Measurements from ENCODE around the gene ELP4. TPM values are rescaled to one million over a fixed set of nuclear protein-coding genes. Genes with fewer than 3 reads are reported as not detected.

ELP4 gene
- total RNA-seq, 1 experiment from 2014 or later = 15.2 TPM

- Mint-ChIP-seq H3K36me3 (ENCODE audit: insufficient read depth in 1 of 3, low read depth in 3 of 3) (no peaks in the 10 kb centered on the region; a peak in 1 of 7 replicates), H3K9me3 (no peaks in the 10 kb centered on the region; a peak in 4 of 5 replicates), H3K27me3 (ENCODE audit: low read depth) (peaks cover 99% of the 10 kb centered on the region), H3K4me3 (peak overlapping the region in 1 of 2 experiments; percentile 78; a peak in 4 of 5 replicates), H3K27ac (no peak overlapping the region), H3K4me1 (peaks cover 37 to 65% of the 10 kb centered on the region in 2 experiments)
- Histone ChIP-seq H4K8ac (replicated peaks; ENCODE audit: insufficient read length, low read depth, low read length) (no peak overlapping the region), H3K9ac (ENCODE audit: extremely low read depth, insufficient read length, low read length) (no peak overlapping the region), H2BK12ac (ENCODE audit: insufficient read length, low read depth, low read length) (no peak overlapping the region), H3K27me3 (ENCODE audit: insufficient read depth, low read length) (peaks cover 90% of the 10 kb centered on the region), H3K79me1 (ENCODE audit: insufficient read depth, low read depth, low read length, poor library complexity, severe bottlenecking) (no peaks in the 10 kb centered on the region), H3K4me2 (ENCODE audit: insufficient read depth, insufficient read length, low read length) (peak overlapping the region; percentile 94), H2BK15ac (ENCODE audit: low read depth, low read length) (no peak overlapping the region), H3K23ac (ENCODE audit: insufficient read length, low read depth, low read length) (no peak overlapping the region), H3K23me2 (ENCODE audit: insufficient read length, low read depth, low read length, poor library complexity, severe bottlenecking) (peaks cover 36% of the 10 kb centered on the region), H3K56ac (ENCODE audit: insufficient read length, low read depth, low read length) (no peak overlapping the region), H3K27ac (ENCODE audit: insufficient read length, low read depth, low read length) (no peak overlapping the region), H3T11ph (ENCODE audit: low read length) (no peak overlapping the region), H2AK5ac (ENCODE audit: insufficient read length, low read length) (no peak overlapping the region), H2BK20ac (ENCODE audit: low read depth, low read length, poor library complexity, severe bottlenecking) (no peak overlapping the region), H3K18ac (ENCODE audit: insufficient read length, low read depth, low read length) (no peak overlapping the region), H2AFZ (ENCODE audit: low read length) (no peak overlapping the region), H4K5ac (ENCODE audit: insufficient read length, low read depth, low read length) (no peak overlapping the region), H2BK5ac (ENCODE audit: insufficient read length, low read length) (no peak overlapping the region), H4K20me1 (ENCODE audit: control insufficient read depth, insufficient read depth, insufficient read length) (peaks cover 3% of the 10 kb centered on the region), H3K9me3 (ENCODE audit: control insufficient read depth, low read depth, low read length) (no peaks in the 10 kb centered on the region), H4K91ac (ENCODE audit: insufficient read length, low read depth, low read length) (no peak overlapping the region), H3K4ac (ENCODE audit: low read depth, low read length) (no peak overlapping the region), H3K4me1 (ENCODE audit: insufficient read depth, low read length) (no peaks in the 10 kb centered on the region), H2BK120ac (ENCODE audit: low read depth, low read length, poor library complexity, severe bottlenecking) (no peak overlapping the region), H3K14ac (ENCODE audit: insufficient read depth, low read length) (no peak overlapping the region), H3K79me2 (ENCODE audit: insufficient read depth, low read length) (no peaks in the 10 kb centered on the region)
- no peak for TF ChIP-seq CTCF (conservative IDR thresholded peaks at IDR 0.05)
- WGBS (ENCODE audit: extremely low coverage, insufficient read length, low lambda C conversion rate) = no CpG with 5 or more reads among the region's 6 CpGs
- DNase-seq = no peak
These were observed 299.9 kb downstream of the ELP4 start for GRCh38 chr11:31809541-31809856.

All from H9 (cell line).